NCI-H1105 (cell line): Measurements from ENCODE around the gene FOSL2.

Experiments
- DNase-seq: peaks from one replicate; lab custom pipeline; 2025; lab: John Stamatoyannopoulos, UW

Gene FOSL2

GRCh38 chr2:28432362-28432761, 39.7 kb downstream of the FOSL2 start:
- no peak for DNase-seq

- no peak for DNase-seq
These were observed 40.6 kb downstream of the FOSL2 start for GRCh38 chr2:28433215-28433614.

GRCh38 chr2:28433935-28434599, 41.4 kb downstream of the FOSL2 start:
- no peak for DNase-seq

DNA sequence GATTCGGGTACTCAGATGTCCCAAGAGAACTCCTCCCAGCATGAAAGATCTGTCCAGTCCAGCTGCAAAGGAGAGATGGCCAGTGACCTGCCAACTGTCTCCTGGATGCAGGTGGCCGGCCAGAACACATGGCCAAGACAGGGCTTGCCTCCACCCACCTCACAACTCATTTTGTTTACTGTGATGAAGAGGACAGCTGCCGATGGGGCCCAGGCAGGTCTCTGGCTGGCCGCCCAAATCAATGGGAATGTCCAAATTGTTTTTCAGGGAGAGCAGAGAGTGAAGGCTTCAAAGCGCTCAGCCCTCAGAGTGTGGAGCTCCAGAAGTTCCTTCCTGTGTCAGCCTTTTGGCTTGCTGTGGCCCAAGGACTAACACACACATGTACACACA, 41.9 kb downstream of the FOSL2 start:
- DNase-seq: no peak

DNA sequence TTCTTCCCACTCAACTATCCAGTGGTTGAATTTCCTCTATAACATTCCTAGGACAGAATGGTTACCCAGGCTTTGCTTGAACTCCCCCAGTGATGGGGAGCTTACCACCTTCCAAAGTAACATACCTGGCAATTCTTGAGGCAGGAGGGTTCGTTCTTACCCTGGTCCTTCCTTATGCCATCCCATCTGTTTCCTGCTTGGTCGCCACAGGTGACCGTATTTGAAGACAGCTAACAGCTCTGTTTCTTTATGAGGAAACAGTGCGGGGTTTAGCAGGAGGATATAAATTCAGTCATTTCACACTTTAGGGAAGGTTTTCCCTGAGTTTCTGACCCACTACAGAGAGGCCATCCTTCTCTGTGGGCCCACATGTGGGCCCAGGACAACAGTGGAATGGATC, 42.6 kb downstream of the FOSL2 start:
- no peak for DNase-seq

DNA sequence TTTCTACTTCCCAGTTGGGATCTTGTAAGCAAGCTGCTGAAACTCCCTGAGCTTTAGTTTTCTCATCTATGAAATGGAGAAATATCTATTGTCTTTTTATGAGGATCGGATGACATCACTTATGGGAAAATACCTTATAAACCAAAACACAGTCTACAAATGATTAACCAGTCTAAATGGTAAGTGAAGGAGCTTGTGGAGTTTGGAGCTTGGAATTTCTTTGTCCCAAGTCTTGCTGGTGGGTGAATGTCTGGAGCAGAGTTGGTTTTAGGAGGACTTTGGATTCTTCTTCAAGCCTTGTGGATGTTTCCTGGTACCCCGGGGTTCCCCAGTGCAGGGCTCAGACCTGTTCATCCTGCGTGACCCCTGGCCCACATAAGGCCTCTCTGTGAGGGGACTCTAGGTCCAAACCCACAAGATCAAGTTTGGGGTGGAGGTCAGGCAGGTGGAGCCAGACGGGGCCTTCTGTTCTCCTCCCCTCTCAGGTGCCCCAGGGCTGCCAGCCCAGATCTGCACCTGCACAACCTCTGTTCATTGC, 43.2 kb downstream of the FOSL2 start:
- DNase-seq: no peak

- no peak for DNase-seq
These were observed 43.9 kb downstream of the FOSL2 start for GRCh38 chr2:28436525-28437051.

DNA sequence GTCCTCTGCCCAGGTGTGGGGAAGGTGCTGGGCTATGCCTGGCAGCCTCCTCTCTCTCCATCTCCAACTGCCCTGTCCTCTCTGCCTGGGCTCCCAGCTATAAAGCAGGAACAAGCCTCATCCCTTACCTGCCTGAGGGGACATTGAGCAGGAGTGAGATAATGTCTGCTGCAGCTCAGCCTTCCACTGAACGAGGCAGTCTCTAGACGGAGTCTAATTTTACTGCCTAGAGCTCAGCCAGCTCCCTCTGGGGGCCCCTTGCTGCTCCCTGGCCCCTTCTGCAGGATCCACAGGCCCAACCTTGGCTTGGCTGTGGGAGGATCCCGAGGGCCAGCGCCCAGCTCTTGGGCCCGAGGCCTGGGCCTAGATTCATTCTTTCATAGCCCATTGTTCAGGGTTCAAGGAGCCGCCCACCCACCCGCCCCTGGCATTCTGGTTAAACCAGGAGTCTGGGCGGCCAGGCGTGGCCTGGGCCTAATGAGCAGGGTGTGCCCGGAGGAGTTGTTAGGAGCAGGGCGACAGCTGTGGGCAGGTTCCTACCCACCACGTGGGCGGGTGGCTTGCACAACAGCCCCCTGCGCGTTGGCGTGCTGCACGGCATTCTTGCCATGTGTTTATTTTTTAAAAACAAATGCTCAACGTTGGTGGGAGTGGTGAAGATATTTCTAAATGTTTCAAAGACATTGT, 44.6 kb downstream of the FOSL2 start:
- DNase-seq: no peak

GRCh38 chr2:28437918-28438317, 45.3 kb downstream of the FOSL2 start:
- DNase-seq: no peak

- no peak for DNase-seq
These were observed 45.9 kb downstream of the FOSL2 start for GRCh38 chr2:28438532-28439063.

- no peak for DNase-seq
These were observed 46.5 kb downstream of the FOSL2 start for GRCh38 chr2:28439127-28439526.

- DNase-seq: no peak
These were observed 47.1 kb downstream of the FOSL2 start for GRCh38 chr2:28439763-28440162.

DNA sequence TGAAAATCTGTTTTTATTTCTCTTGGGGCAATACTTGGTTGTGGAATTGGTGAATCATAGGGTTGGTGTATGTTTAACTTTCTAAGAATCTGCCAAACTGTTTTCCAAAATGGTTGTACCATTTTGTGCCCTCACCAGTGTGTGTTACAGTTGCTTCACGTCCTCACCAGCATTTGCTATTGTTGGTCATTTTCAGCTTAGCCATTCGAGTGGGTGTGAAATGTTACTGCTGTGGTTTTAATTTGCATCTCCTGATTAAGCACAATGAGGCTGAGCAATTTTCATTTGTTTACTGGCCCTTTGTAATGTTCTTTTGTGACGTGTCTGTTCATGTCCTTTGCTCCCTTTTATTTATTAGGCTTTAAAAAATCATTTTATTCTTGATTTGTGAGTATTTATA, 49.7 kb downstream of the FOSL2 start:
- no peak for DNase-seq

DNA sequence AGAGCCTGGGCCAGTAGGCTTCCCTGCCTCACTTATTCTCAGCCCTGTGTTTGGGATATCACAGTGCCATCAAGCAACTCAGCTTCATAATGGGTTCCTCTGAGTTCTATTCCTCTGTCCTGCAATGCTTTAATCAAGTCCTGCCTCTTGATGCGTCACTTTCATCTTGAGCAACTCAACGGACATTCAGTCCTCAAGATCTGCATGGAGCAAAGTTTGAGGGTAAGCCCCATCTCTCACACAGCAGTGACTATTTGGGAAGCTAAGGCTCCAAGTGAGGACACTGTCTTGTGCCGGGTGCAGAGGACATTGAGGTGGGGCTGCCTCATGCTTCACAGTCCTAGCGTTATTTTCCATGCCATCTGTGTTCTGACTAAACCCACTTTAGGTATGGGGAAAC, 52.3 kb downstream of the FOSL2 start:
- no peak for DNase-seq

GRCh38 chr2:28445448-28446258, 53.0 kb downstream of the FOSL2 start:
- no peak for DNase-seq

DNA sequence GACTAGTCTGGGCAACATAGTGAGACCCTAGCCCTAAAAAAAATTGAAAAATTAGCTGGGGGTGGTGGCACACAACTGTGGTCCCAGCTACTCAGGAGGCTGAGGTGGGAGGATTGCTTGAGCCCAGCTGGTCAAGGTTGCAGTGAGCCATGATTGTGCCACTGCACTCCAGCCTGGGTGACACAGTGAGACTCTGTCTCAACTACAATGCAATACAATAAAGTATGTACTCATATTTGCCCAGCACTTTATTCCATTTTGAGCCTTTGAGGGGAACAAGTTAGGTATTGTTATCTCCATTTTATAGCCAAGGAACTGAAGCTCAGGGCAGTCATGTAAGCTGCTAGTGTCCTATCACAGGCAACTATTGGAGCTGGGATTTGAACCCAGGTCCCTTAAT, 53.9 kb downstream of the FOSL2 start:
- no peak for DNase-seq

DNA sequence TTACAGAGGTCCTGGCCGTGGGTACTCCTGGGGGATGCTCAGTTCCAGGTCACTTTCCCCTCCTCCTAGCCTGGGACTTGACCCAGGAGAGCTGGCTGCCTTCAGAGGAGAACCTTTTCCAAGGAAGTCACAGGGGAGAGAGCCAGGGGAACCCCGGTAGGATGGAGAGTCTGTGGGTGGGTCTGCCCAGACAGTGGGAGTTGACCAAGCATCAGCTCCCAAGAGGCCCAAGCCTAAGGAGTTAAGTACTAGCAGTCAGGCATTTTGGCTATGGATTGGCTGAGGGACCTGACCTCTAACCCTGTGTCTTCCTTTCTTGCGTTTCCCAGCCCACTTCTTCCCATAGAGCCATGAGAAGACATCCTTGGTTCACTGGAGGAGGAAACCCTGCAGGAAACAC, 54.4 kb downstream of the FOSL2 start:
- no peak for DNase-seq

- no peak for DNase-seq
These were observed 55.5 kb downstream of the FOSL2 start for GRCh38 chr2:28447943-28448792.

GRCh38 chr2:28448793-28449100, 56.1 kb downstream of the FOSL2 start:
- no peak for DNase-seq

DNA sequence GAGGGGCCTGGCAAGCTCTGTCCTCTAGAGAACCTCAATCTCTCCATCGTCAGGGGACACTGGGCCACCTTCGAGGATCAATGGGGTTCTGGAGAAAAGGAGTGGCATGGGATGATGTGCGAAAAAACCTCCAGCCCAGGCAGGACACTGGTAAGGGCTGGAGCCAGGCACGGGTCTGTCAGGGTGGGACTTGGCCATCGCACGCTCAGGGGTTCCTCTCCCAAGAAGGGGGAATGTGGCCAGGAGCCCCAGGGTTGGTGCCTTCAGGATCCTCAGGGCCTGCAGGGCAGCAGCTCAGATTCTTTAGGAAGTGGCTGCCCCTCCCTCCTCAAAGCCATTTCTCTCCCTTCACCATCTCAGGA, 56.4 kb downstream of the FOSL2 start:
- no peak for DNase-seq

DNA sequence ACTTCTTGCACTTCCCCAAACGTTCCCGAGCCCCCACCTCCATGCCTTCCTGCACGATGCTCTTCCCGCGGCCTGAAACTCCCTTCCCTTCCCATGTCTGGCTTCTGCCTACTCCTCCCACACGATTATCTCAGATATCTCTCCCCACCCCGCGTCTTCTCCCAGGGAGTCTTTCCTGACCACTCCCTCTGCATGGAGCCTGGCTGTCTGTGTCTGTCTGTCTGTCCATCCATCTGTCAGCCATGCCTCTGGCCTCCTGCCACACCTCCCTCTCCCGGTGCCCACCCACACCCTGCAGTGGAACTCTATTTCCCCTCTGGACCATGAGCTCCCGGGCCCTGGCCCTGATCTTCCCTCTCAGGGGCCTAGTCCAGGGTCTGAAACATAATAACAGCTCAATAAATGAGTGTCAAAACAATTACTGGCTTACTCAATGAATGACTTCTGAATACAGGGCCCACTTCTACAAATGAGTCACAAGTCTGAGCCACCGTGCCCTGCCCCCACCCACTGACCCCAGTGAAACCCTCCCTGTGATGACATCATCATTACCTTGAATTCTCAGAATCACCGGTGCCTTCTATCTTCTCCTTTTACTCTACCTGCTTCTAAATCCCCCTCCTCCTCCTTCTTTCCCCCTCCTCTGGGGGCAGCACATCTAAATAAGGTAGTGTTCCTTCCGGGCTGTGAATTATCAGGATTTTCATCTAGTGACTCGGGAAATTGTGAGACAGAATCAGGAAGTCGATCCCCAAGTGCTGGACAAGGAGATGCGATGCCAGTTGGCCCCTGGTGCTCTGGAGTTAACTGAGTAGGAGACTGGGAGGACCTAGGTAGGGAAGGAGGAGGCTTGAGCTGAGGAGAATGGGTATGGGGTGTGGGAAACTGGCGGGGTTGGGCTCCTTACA, 57.1 kb downstream of the FOSL2 start:
- no peak for DNase-seq
